Measurements from ENCODE around the gene DCAKD.

The DCAKD gene

GRCh38 chr17:45018848-45019711 is 32.4 kb downstream of the DCAKD start:
- Histone ChIP-seq H3K4me1 (ENCODE audit: control insufficient read depth in 1 of 2, insufficient read depth in 2 of 2, low read length in 2 of 2) (peaks cover 13 to 28% of the 10 kb centered on the region in 2 donors), H3K27me3 (ENCODE audit: control insufficient read depth in 1 of 2, insufficient read depth in 2 of 2, low read length in 2 of 2) (peaks cover 24 to 25% of the 10 kb centered on the region in 2 donors), H3K4me3 (ENCODE audit: low read depth in 1 of 2, low read length in 2 of 2) (peak overlapping the region; percentile 23 to 58), H3K27ac (ENCODE audit: low read depth, low read length) (no peak overlapping the region), H3K9ac (ENCODE audit: low read depth in 1 of 2, low read length in 2 of 2) (peak overlapping the region in 1 of 2 donors; percentile 32), H3K36me3 (ENCODE audit: control insufficient read depth in 1 of 2, insufficient read depth in 2 of 2, low read length in 2 of 2) (peaks cover 0 to 5% of the 10 kb centered on the region in 2 donors), H3K9me3 (ENCODE audit: control insufficient read depth in 1 of 2, low read length in 2 of 2) (no peaks in the 10 kb centered on the region)

- Histone ChIP-seq H3K27me3 (ENCODE audit: control insufficient read depth in 1 of 2, insufficient read depth in 2 of 2, low read length in 2 of 2) (peaks cover 24 to 25% of the 10 kb centered on the region in 2 donors), H3K27ac (ENCODE audit: low read depth, low read length) (no peak overlapping the region), H3K9me3 (ENCODE audit: control insufficient read depth in 1 of 2, low read length in 2 of 2) (no peaks in the 10 kb centered on the region), H3K36me3 (ENCODE audit: control insufficient read depth in 1 of 2, insufficient read depth in 2 of 2, low read length in 2 of 2) (no peaks in the 10 kb centered on the region), H3K4me1 (ENCODE audit: control insufficient read depth in 1 of 2, insufficient read depth in 2 of 2, low read length in 2 of 2) (peaks cover 13 to 28% of the 10 kb centered on the region in 2 donors), H3K9ac (ENCODE audit: low read depth in 1 of 2, low read length in 2 of 2) (peak overlapping the region in 1 of 2 donors; percentile 32), H3K4me3 (ENCODE audit: low read depth in 1 of 2, low read length in 2 of 2) (peak overlapping the region; percentile 23 to 58)
Observed at GRCh38 chr17:45018514-45018847, 33.0 kb downstream of the DCAKD start.

GRCh38 chr17:45016823-45017222 is 34.6 kb downstream of the DCAKD start:
- Histone ChIP-seq H3K4me1 (ENCODE audit: control insufficient read depth in 1 of 2, insufficient read depth in 2 of 2, low read length in 2 of 2) (peaks cover 13 to 24% of the 10 kb centered on the region in 2 donors), H3K9ac (ENCODE audit: low read depth in 1 of 2, low read length in 2 of 2) (no peak overlapping the region), H3K27me3 (ENCODE audit: control insufficient read depth in 1 of 2, insufficient read depth in 2 of 2, low read length in 2 of 2) (peaks cover 24 to 25% of the 10 kb centered on the region in 2 donors), H3K27ac (ENCODE audit: low read depth, low read length) (no peak overlapping the region), H3K9me3 (ENCODE audit: control insufficient read depth in 1 of 2, low read length in 2 of 2) (no peaks in the 10 kb centered on the region), H3K4me3 (ENCODE audit: low read depth in 1 of 2, low read length in 2 of 2) (no peak overlapping the region), H3K36me3 (ENCODE audit: control insufficient read depth in 1 of 2, insufficient read depth in 2 of 2, low read length in 2 of 2) (no peaks in the 10 kb centered on the region)

GRCh38 chr17:45016237-45016636 is 35.2 kb downstream of the DCAKD start:
- no peak overlapping the region for H3K4me3 ChIP-seq (ENCODE audit: low read depth in 1 of 2, low read length in 2 of 2)
- no peak overlapping the region for H3K27ac ChIP-seq (ENCODE audit: low read depth, low read length)
- H3K36me3 ChIP-seq (ENCODE audit: control insufficient read depth in 1 of 2, insufficient read depth in 2 of 2, low read length in 2 of 2): no peaks in the 10 kb centered on the region
- peaks cover 8 to 18% of the 10 kb centered on the region in 2 donors for H3K4me1 ChIP-seq (ENCODE audit: control insufficient read depth in 1 of 2, insufficient read depth in 2 of 2, low read length in 2 of 2)
- peaks cover 22 to 24% of the 10 kb centered on the region in 2 donors for H3K27me3 ChIP-seq (ENCODE audit: control insufficient read depth in 1 of 2, insufficient read depth in 2 of 2, low read length in 2 of 2)
- H3K9ac ChIP-seq (ENCODE audit: low read depth in 1 of 2, low read length in 2 of 2): no peak overlapping the region
- H3K9me3 ChIP-seq (ENCODE audit: control insufficient read depth in 1 of 2, low read length in 2 of 2): no peaks in the 10 kb centered on the region

- Histone ChIP-seq H3K27ac (ENCODE audit: low read depth, low read length) (no peak overlapping the region), H3K27me3 (ENCODE audit: control insufficient read depth in 1 of 2, insufficient read depth in 2 of 2, low read length in 2 of 2) (peaks cover 2 to 3% of the 10 kb centered on the region in 2 donors), H3K36me3 (ENCODE audit: control insufficient read depth in 1 of 2, insufficient read depth in 2 of 2, low read length in 2 of 2) (no peaks in the 10 kb centered on the region), H3K9me3 (ENCODE audit: control insufficient read depth in 1 of 2, low read length in 2 of 2) (no peaks in the 10 kb centered on the region), H3K4me1 (ENCODE audit: control insufficient read depth in 1 of 2, insufficient read depth in 2 of 2, low read length in 2 of 2) (peaks cover 0 to 4% of the 10 kb centered on the region in 2 donors), H3K9ac (ENCODE audit: low read depth in 1 of 2, low read length in 2 of 2) (no peak overlapping the region), H3K4me3 (ENCODE audit: low read depth in 1 of 2, low read length in 2 of 2) (no peak overlapping the region)
Observed at GRCh38 chr17:45013021-45013997, 38.1 kb downstream of the DCAKD start.

- H3K27ac ChIP-seq (ENCODE audit: low read depth, low read length): no peak overlapping the region
Observed at GRCh38 chr17:45011767-45012166, 39.7 kb downstream of the DCAKD start.

GRCh38 chr17:45009676-45010467 is 41.6 kb downstream of the DCAKD start:
- Histone ChIP-seq H3K27me3 (ENCODE audit: control insufficient read depth in 1 of 2, insufficient read depth in 2 of 2, low read length in 2 of 2) (no peaks in the 10 kb centered on the region), H3K9ac (ENCODE audit: low read depth in 1 of 2, low read length in 2 of 2) (no peak overlapping the region), H3K4me3 (ENCODE audit: low read depth in 1 of 2, low read length in 2 of 2) (no peak overlapping the region), H3K4me1 (ENCODE audit: control insufficient read depth in 1 of 2, insufficient read depth in 2 of 2, low read length in 2 of 2) (peaks cover 0 to 3% of the 10 kb centered on the region in 2 donors), H3K36me3 (ENCODE audit: control insufficient read depth in 1 of 2, insufficient read depth in 2 of 2, low read length in 2 of 2) (no peaks in the 10 kb centered on the region), H3K27ac (ENCODE audit: low read depth, low read length) (no peak overlapping the region), H3K9me3 (ENCODE audit: control insufficient read depth in 1 of 2, low read length in 2 of 2) (no peaks in the 10 kb centered on the region)

More at GRCh38 chr17:45011767-45012166, 39.7 kb downstream of the DCAKD start:
- Histone ChIP-seq H3K9me3 (ENCODE audit: control insufficient read depth in 1 of 2, low read length in 2 of 2) (no peaks in the 10 kb centered on the region), H3K9ac (ENCODE audit: low read depth in 1 of 2, low read length in 2 of 2) (no peak overlapping the region), H3K4me1 (ENCODE audit: control insufficient read depth in 1 of 2, insufficient read depth in 2 of 2, low read length in 2 of 2) (peaks cover 0 to 3% of the 10 kb centered on the region in 2 donors), H3K36me3 (ENCODE audit: control insufficient read depth in 1 of 2, insufficient read depth in 2 of 2, low read length in 2 of 2) (no peaks in the 10 kb centered on the region), H3K27me3 (ENCODE audit: control insufficient read depth in 1 of 2, insufficient read depth in 2 of 2, low read length in 2 of 2) (no peaks in the 10 kb centered on the region), H3K4me3 (ENCODE audit: low read depth in 1 of 2, low read length in 2 of 2) (no peak overlapping the region)

- Histone ChIP-seq H3K4me1 (ENCODE audit: control insufficient read depth in 1 of 2, insufficient read depth in 2 of 2, low read length in 2 of 2) (peaks cover 0 to 3% of the 10 kb centered on the region in 2 donors), H3K36me3 (ENCODE audit: control insufficient read depth in 1 of 2, insufficient read depth in 2 of 2, low read length in 2 of 2) (no peaks in the 10 kb centered on the region), H3K9me3 (ENCODE audit: control insufficient read depth in 1 of 2, low read length in 2 of 2) (no peaks in the 10 kb centered on the region), H3K27me3 (ENCODE audit: control insufficient read depth in 1 of 2, insufficient read depth in 2 of 2, low read length in 2 of 2) (peaks cover 0 to 4% of the 10 kb centered on the region in 2 donors), H3K27ac (ENCODE audit: low read depth, low read length) (no peak overlapping the region), H3K4me3 (ENCODE audit: low read depth in 1 of 2, low read length in 2 of 2) (no peak overlapping the region), H3K9ac (ENCODE audit: low read depth in 1 of 2, low read length in 2 of 2) (no peak overlapping the region)
Observed at GRCh38 chr17:45008216-45008615, 43.2 kb downstream of the DCAKD start.

GRCh38 chr17:45006927-45007461 is 44.4 kb downstream of the DCAKD start:
- Histone ChIP-seq H3K27ac (ENCODE audit: low read depth, low read length) (no peak overlapping the region), H3K36me3 (ENCODE audit: control insufficient read depth in 1 of 2, insufficient read depth in 2 of 2, low read length in 2 of 2) (no peaks in the 10 kb centered on the region), H3K9ac (ENCODE audit: low read depth in 1 of 2, low read length in 2 of 2) (no peak overlapping the region), H3K4me3 (ENCODE audit: low read depth in 1 of 2, low read length in 2 of 2) (no peak overlapping the region), H3K27me3 (ENCODE audit: control insufficient read depth in 1 of 2, insufficient read depth in 2 of 2, low read length in 2 of 2) (peaks cover 0 to 4% of the 10 kb centered on the region in 2 donors), H3K9me3 (ENCODE audit: control insufficient read depth in 1 of 2, low read length in 2 of 2) (no peaks in the 10 kb centered on the region), H3K4me1 (ENCODE audit: control insufficient read depth in 1 of 2, insufficient read depth in 2 of 2, low read length in 2 of 2) (no peaks in the 10 kb centered on the region)

Data from duodenal mucosa (tissue), 2 donors.